Measurements from ENCODE around the gene LPCAT3. TPM values are rescaled to one million over a fixed set of nuclear protein-coding genes. Genes with fewer than 3 reads are reported as not detected.

Gene LPCAT3
- total RNA-seq, 1 experiment from 2014 or later = 45.8 TPM

GRCh38 chr12:6928703-6929407 is 89.4 kb downstream of the LPCAT3 start:
- peaks cover 2 to 13% of the 10 kb centered on the region in 2 experiments; a peak in 2 of 4 replicates for H3K36me3 ChIP-seq (ENCODE audit: control insufficient read depth in 1 of 2, insufficient read depth in 2 of 2, low read length in 2 of 2)
- H2AFZ ChIP-seq (ENCODE audit: low read depth, low read length, poor library complexity, severe bottlenecking) = no peak overlapping the region
- intact Hi-C loops (cut with micrococcal nuclease) = loop anchor here (5.0 kb wide), 1 partner anchor 57 kb away; the partner anchor contains the start of gene SPSB2
- ATAC-seq (no peak), DNase-seq (ENCODE audit: low read depth, low spot score) (no peak)
- BruUV-seq (replicated peaks) = no TSS peak
- POLR2A ChIA-PET = interaction anchor here (5.1 kb wide), 1 partner anchor 16 kb away, joined by 96 read pairs; the partner anchor contains the start of genes C12orf57 and RNU7-1
- no peaks in the 10 kb centered on the region for H3K9me3 ChIP-seq (ENCODE audit: control insufficient read depth in 1 of 2, insufficient read depth in 1 of 2, low read depth in 1 of 2, low read length in 2 of 2)
- peak overlapping the region; percentile 71 for H3K27ac ChIP-seq (ENCODE audit: low read depth, low read length)
- no peaks in the 10 kb centered on the region for H3K9me2 ChIP-seq (ENCODE audit: insufficient read depth)
- no peaks in the 10 kb centered on the region for H3K27me3 ChIP-seq (ENCODE audit: insufficient read depth, low read length)
- RAD21 ChIA-PET (ENCODE audit: low non-redundant PET in 1 of 2, low total read pairs in 2 of 2, uncharacterized antibody in 2 of 2, unreplicated experiment in 2 of 2) = no interaction called here
- H3K79me2 ChIP-seq (ENCODE audit: insufficient read depth, low read length) = peaks cover 61% of the 10 kb centered on the region
- no peaks in the 10 kb centered on the region for H4K20me1 ChIP-seq (ENCODE audit: insufficient read depth)
- TF ChIP-seq SRF (IDR thresholded peaks at IDR 0.05; ENCODE audit: low read depth) (no peak), ATF3 (IDR thresholded peaks at IDR 0.05) (no peak), SP1 (IDR thresholded peaks at IDR 0.05; ENCODE audit: low read depth) (no peak), RAD21 (IDR thresholded peaks at IDR 0.05; ENCODE audit: low read depth) (no peak), POLR2AphosphoS5 (IDR thresholded peaks at IDR 0.05; ENCODE audit: low read depth, low read length) (no peak), POLR2A (IDR thresholded peaks at IDR 0.05; ENCODE audit: borderline replicate concordance, extremely low read depth, insufficient read depth, insufficient read length) (peak; percentile 13)
- peak overlapping the region; percentile 79 to 92 for H3K4me3 ChIP-seq (replicated peaks in 1 of 2; ENCODE audit: low read depth in 1 of 2, low read length in 2 of 2)
- CTCF ChIA-PET = interaction anchor here (0.7 kb wide), 1 partner anchor 9 kb away, joined by 3 read pairs; no protein-coding TSS in a partner anchor
- peaks cover 25 to 52% of the 10 kb centered on the region in 2 experiments for H3K4me1 ChIP-seq (ENCODE audit: control insufficient read depth in 1 of 2, insufficient read depth in 2 of 2, low read length in 2 of 2)
- H3K4me2 ChIP-seq (ENCODE audit: low read length) = peak overlapping the region; percentile 93
- peak overlapping the region; percentile 96 for H3K9ac ChIP-seq (ENCODE audit: low read length)

- no peaks in the 10 kb centered on the region for H4K20me1 ChIP-seq (ENCODE audit: insufficient read depth)
- peaks cover 2 to 6% of the 10 kb centered on the region in 2 experiments; a peak in 2 of 4 replicates for H3K36me3 ChIP-seq (ENCODE audit: control insufficient read depth in 1 of 2, insufficient read depth in 2 of 2, low read length in 2 of 2)
- intact Hi-C loops (cut with micrococcal nuclease) = loop anchor here (5.0 kb wide), 1 partner anchor 56 kb away; the partner anchor contains the start of gene SPSB2
- DNase-seq (ENCODE audit: low read depth, low spot score) (no peak), ATAC-seq (no peak)
- no TSS peak for BruUV-seq (replicated peaks)
- H3K4me3 ChIP-seq (replicated peaks in 1 of 2; ENCODE audit: low read depth in 1 of 2, low read length in 2 of 2) = peak overlapping the region; percentile 79 to 92
- ChIA-PET POLR2A (interaction anchor here (2.3 to 5.1 kb wide), 3 partner anchors 10 to 33 kb away, joined by 7 to 96 read pairs (median 15); partner anchors contain the start of genes C12orf57 and RNU7-1), RAD21 (ENCODE audit: low non-redundant PET in 1 of 2, low total read pairs in 2 of 2, uncharacterized antibody in 2 of 2, unreplicated experiment in 2 of 2) (no interaction called here), CTCF (no interaction called here)
- TF ChIP-seq POLR2A (IDR thresholded peaks at IDR 0.05; ENCODE audit: borderline replicate concordance, extremely low read depth, insufficient read depth, insufficient read length) = peak; percentile 27
- TF ChIP-seq ATF3 (IDR thresholded peaks at IDR 0.05) = no peak
- H3K9me3 ChIP-seq (ENCODE audit: control insufficient read depth in 1 of 2, insufficient read depth in 1 of 2, low read depth in 1 of 2, low read length in 2 of 2) = no peaks in the 10 kb centered on the region
- H3K27ac ChIP-seq (ENCODE audit: low read depth, low read length) = peak overlapping the region; percentile 99
- peak overlapping the region; percentile 96 for H3K9ac ChIP-seq (ENCODE audit: low read length)
- H3K79me2 ChIP-seq (ENCODE audit: insufficient read depth, low read length) = peaks cover 54% of the 10 kb centered on the region
- no peak overlapping the region for H2AFZ ChIP-seq (ENCODE audit: low read depth, low read length, poor library complexity, severe bottlenecking)
- no peaks in the 10 kb centered on the region for H3K27me3 ChIP-seq (ENCODE audit: insufficient read depth, low read length)
- H3K4me1 ChIP-seq (ENCODE audit: control insufficient read depth in 1 of 2, insufficient read depth in 2 of 2, low read length in 2 of 2) = peaks cover 25 to 53% of the 10 kb centered on the region in 2 experiments
- no peaks in the 10 kb centered on the region for H3K9me2 ChIP-seq (ENCODE audit: insufficient read depth)
- H3K4me2 ChIP-seq (ENCODE audit: low read length) = peak overlapping the region; percentile 93
These were observed 90.1 kb downstream of the LPCAT3 start for GRCh38 chr12:6928022-6928702.

Measured in HCT116 (cell line).